OCI-M1 (cell line): ENCODE results near the gene LAMA2.
A peak's percentile ranks its signal among the peaks of the same experiment; 100 is the strongest.

Experiments
- DNase-seq: peaks from one replicate; lab custom pipeline; 2025; lab: John Stamatoyannopoulos, UW

Gene LAMA2

GRCh38 chr6:129497481-129498441 lies 614.8 kb downstream of the LAMA2 start:
- peak; percentile 17 for DNase-seq

- DNase-seq = no peak
Observed at GRCh38 chr6:129498541-129498940, 615.6 kb downstream of the LAMA2 start.

GRCh38 chr6:129498950-129499842 lies 616.3 kb downstream of the LAMA2 start:
- DNase-seq = peak; percentile 88

GRCh38 chr6:129499843-129500219 lies 616.9 kb downstream of the LAMA2 start:
- DNase-seq = no peak

GRCh38 chr6:129500958-129501739 lies 618.2 kb downstream of the LAMA2 start:
- DNase-seq = peak; percentile 85

- DNase-seq = no peak
Observed at GRCh38 chr6:129501740-129502660, 619.1 kb downstream of the LAMA2 start.

GRCh38 chr6:129504456-129504855 lies 621.5 kb downstream of the LAMA2 start:
- no peak for DNase-seq

- no peak for DNase-seq
Observed at GRCh38 chr6:129507059-129507807, 624.3 kb downstream of the LAMA2 start.

GRCh38 chr6:129507846-129508245 lies 624.9 kb downstream of the LAMA2 start:
- DNase-seq = peak; percentile 79

GRCh38 chr6:129508477-129509145 lies 625.7 kb downstream of the LAMA2 start:
- peak; percentile 42 for DNase-seq

- no peak for DNase-seq
Observed at GRCh38 chr6:129510950-129511349, 628.0 kb downstream of the LAMA2 start.

GRCh38 chr6:129513471-129513870 lies 630.5 kb downstream of the LAMA2 start:
- DNase-seq = no peak

- DNase-seq = no peak
Observed at GRCh38 chr6:129515004-129515403, 632.1 kb downstream of the LAMA2 start.

GRCh38 chr6:129516005-129516404 lies 633.1 kb downstream of the LAMA2 start:
- peak; percentile 9 for DNase-seq

- no peak for DNase-seq
Observed at GRCh38 chr6:129516787-129517186, 633.8 kb downstream of the LAMA2 start.

- no peak for DNase-seq
Observed at GRCh38 chr6:129517288-129517687, 634.4 kb downstream of the LAMA2 start.

- no peak for DNase-seq
Observed at GRCh38 chr6:129519750-129520149, 636.8 kb downstream of the LAMA2 start.

GRCh38 chr6:129521946-129522345 lies 639.0 kb downstream of the LAMA2 start:
- DNase-seq = no peak

GRCh38 chr6:129523816-129524215 lies 640.9 kb downstream of the LAMA2 start:
- no peak for DNase-seq
